ENCODE data around the gene ATXN2L.

Gene ATXN2L

GRCh38 chr16:28829747-28830146 is 6.9 kb downstream of the ATXN2L start:
- Histone ChIP-seq H3K27ac (no peak overlapping the region), H3K4me1 (peaks cover 0 to 16% (median 14%) of the 10 kb centered on the region in 4 donors), H3K36me3 (peaks cover 90 to 93% (median 93%) of the 10 kb centered on the region in 3 donors), H3K27me3 (no peaks in the 10 kb centered on the region), H3K9me3 (no peaks in the 10 kb centered on the region), H3K4me3 (no peak overlapping the region)
- TF ChIP-seq CTCF (IDR thresholded peaks at IDR 0.05): no peak
- no peak for DNase-seq
- intact Hi-C loops (cut with DNase I; ENCODE audit: low total_unique reads): loop anchor here (10.0 kb wide), 1 partner anchor 275 kb away; the partner anchor contains the start of gene SGF29

GRCh38 chr16:28830531-28830930 is 7.7 kb downstream of the ATXN2L start:
- Histone ChIP-seq H3K4me1 (peaks cover 0 to 8% (median 6%) of the 10 kb centered on the region in 4 donors), H3K27ac (no peak overlapping the region), H3K27me3 (no peaks in the 10 kb centered on the region), H3K4me3 (no peak overlapping the region), H3K9me3 (no peaks in the 10 kb centered on the region), H3K36me3 (peaks cover 98% of the 10 kb centered on the region in 3 donors)
- no peak for DNase-seq
- intact Hi-C loops (cut with DNase I; ENCODE audit: low total_unique reads): no loop called here
- TF ChIP-seq CTCF (IDR thresholded peaks at IDR 0.05): no peak

- DNase-seq: no peak
- Histone ChIP-seq H3K27ac (no peak overlapping the region), H3K4me3 (no peak overlapping the region), H3K9me3 (no peaks in the 10 kb centered on the region), H3K27me3 (no peaks in the 10 kb centered on the region), H3K4me1 (no peaks in the 10 kb centered on the region), H3K36me3 (peaks cover 83 to 96% (median 87%) of the 10 kb centered on the region in 3 donors)
- intact Hi-C loops (cut with DNase I; ENCODE audit: low total_unique reads): no loop called here
- no peak for TF ChIP-seq CTCF (IDR thresholded peaks at IDR 0.05)
These were observed 11.6 kb downstream of the ATXN2L start for GRCh38 chr16:28834349-28834748.

GRCh38 chr16:28834873-28835863 is 12.4 kb downstream of the ATXN2L start:
- H3K9me3 ChIP-seq: no peaks in the 10 kb centered on the region
- no peak for DNase-seq
- no peaks in the 10 kb centered on the region for H3K27me3 ChIP-seq
- no peaks in the 10 kb centered on the region for H3K4me1 ChIP-seq
- no peak overlapping the region for H3K27ac ChIP-seq
- no peak for TF ChIP-seq CTCF (IDR thresholded peaks at IDR 0.05)
- intact Hi-C loops (cut with DNase I; ENCODE audit: low total_unique reads): no loop called here
- H3K36me3 ChIP-seq: peaks cover 75 to 88% (median 78%) of the 10 kb centered on the region in 3 donors
- no peak overlapping the region for H3K4me3 ChIP-seq

GRCh38 chr16:28835864-28836760 is 13.3 kb downstream of the ATXN2L start:
- peaks cover 66 to 78% (median 69%) of the 10 kb centered on the region in 3 donors for H3K36me3 ChIP-seq
- H3K27ac ChIP-seq: no peak overlapping the region
- H3K4me1 ChIP-seq: no peaks in the 10 kb centered on the region
- no peaks in the 10 kb centered on the region for H3K27me3 ChIP-seq
- intact Hi-C loops (cut with DNase I; ENCODE audit: low total_unique reads): no loop called here
- DNase-seq: no peak
- no peak overlapping the region for H3K4me3 ChIP-seq
- H3K9me3 ChIP-seq: no peaks in the 10 kb centered on the region
- TF ChIP-seq CTCF (IDR thresholded peaks at IDR 0.05): no peak
